ENCODE measurements around the gene PFKM. TPM values are rescaled to one million over a fixed set of nuclear protein-coding genes. Genes with fewer than 3 reads are reported as not detected.

Gene PFKM
- total RNA-seq, 1 donor from 2014 or later: 141 TPM

- Mint-ChIP-seq H3K36me3 (ENCODE audit: insufficient read depth) (no peaks in the 10 kb centered on the region), H3K4me3 (ENCODE audit: low read depth) (peak overlapping the region; percentile 96), H3K4me1 (ENCODE audit: low read depth) (peaks cover 5% of the 10 kb centered on the region), H3K9me3 (ENCODE audit: low read depth) (no peaks in the 10 kb centered on the region), H3K27ac (peak overlapping the region; percentile 93), H3K27me3 (peaks cover 7% of the 10 kb centered on the region)
- DNase-seq (ENCODE audit: low spot score, unreplicated experiment): no peak
- TF ChIP-seq CTCF (IDR thresholded peaks at IDR 0.05; ENCODE audit: unreplicated experiment): no peak
Observed at GRCh38 chr12:48156652-48157017, 37.5 kb downstream of the PFKM start.

- Mint-ChIP-seq H3K4me1 (ENCODE audit: low read depth) (peaks cover 5% of the 10 kb centered on the region), H3K27ac (peak within 1 kb of the TSS; percentile 97), H3K36me3 (ENCODE audit: insufficient read depth) (no peaks in the 10 kb centered on the region), H3K9me3 (ENCODE audit: low read depth) (no peaks in the 10 kb centered on the region), H3K27me3 (peaks cover 7% of the 10 kb centered on the region), H3K4me3 (ENCODE audit: low read depth) (peak within 1 kb of the TSS; percentile 96)
- TF ChIP-seq CTCF (IDR thresholded peaks at IDR 0.05; ENCODE audit: unreplicated experiment): peak; percentile 44
- peak; percentile 98 for DNase-seq (ENCODE audit: low spot score, unreplicated experiment)
Observed at GRCh38 chr12:48157018-48157888, 38.1 kb downstream of the PFKM start, which contains the start of gene ASB8. Gene ASB8 (minus strand): TSS chr12:48157515. CDS start chr12:48153496, 4,019 bp downstream.

- TF ChIP-seq CTCF (IDR thresholded peaks at IDR 0.05; ENCODE audit: unreplicated experiment): no peak
- no peak for DNase-seq (ENCODE audit: low spot score, unreplicated experiment)
- Mint-ChIP-seq H3K4me3 (ENCODE audit: low read depth) (peak overlapping the region; percentile 96), H3K9me3 (ENCODE audit: low read depth) (no peaks in the 10 kb centered on the region), H3K4me1 (ENCODE audit: low read depth) (peaks cover 5% of the 10 kb centered on the region), H3K36me3 (ENCODE audit: insufficient read depth) (no peaks in the 10 kb centered on the region), H3K27ac (peak overlapping the region; percentile 97), H3K27me3 (peaks cover 9% of the 10 kb centered on the region)
Observed at GRCh38 chr12:48157889-48158370, 38.8 kb downstream of the PFKM start.

GRCh38 chr12:48160046-48160445, 40.9 kb downstream of the PFKM start:
- no peak for DNase-seq (ENCODE audit: low spot score, unreplicated experiment)
- Mint-ChIP-seq H3K4me1 (ENCODE audit: low read depth) (peaks cover 5% of the 10 kb centered on the region), H3K27ac (no peak overlapping the region), H3K9me3 (ENCODE audit: low read depth) (no peaks in the 10 kb centered on the region), H3K27me3 (peaks cover 16% of the 10 kb centered on the region), H3K4me3 (ENCODE audit: low read depth) (no peak overlapping the region), H3K36me3 (ENCODE audit: insufficient read depth) (no peaks in the 10 kb centered on the region)
- TF ChIP-seq CTCF (IDR thresholded peaks at IDR 0.05; ENCODE audit: unreplicated experiment): no peak

- peaks cover 5% of the 10 kb centered on the region for H3K4me1 Mint-ChIP-seq (ENCODE audit: low read depth)
- H3K9me3 Mint-ChIP-seq (ENCODE audit: low read depth): no peaks in the 10 kb centered on the region
- H3K27me3 Mint-ChIP-seq: peaks cover 19% of the 10 kb centered on the region
- no peak for DNase-seq (ENCODE audit: low spot score, unreplicated experiment)
- no peaks in the 10 kb centered on the region for H3K36me3 Mint-ChIP-seq (ENCODE audit: insufficient read depth)
- no peak for TF ChIP-seq CTCF (IDR thresholded peaks at IDR 0.05; ENCODE audit: unreplicated experiment)
- no peak overlapping the region for H3K27ac Mint-ChIP-seq
- no peak overlapping the region for H3K4me3 Mint-ChIP-seq (ENCODE audit: low read depth)
Observed at GRCh38 chr12:48160807-48161206, 41.6 kb downstream of the PFKM start.

Data from progenitor cell of endocrine pancreas (in vitro differentiated cells).